Stomach (tissue), 9 donors: ENCODE results near the gene GNRHR. TPM values are rescaled to one million over a fixed set of nuclear protein-coding genes. Genes with fewer than 3 reads are reported as not detected.

Experiments
- DNase-seq, 2 donors: peaks; one replicate each; pipeline versions ENCODE4 v3.0.0 to v3.0.0-alpha.2; 2013 to 2019
- H3K27ac ChIP-seq, 5 donors: fragments of 200-600 bp in 4 of 5; sonication (generic) in 4 of 5; one replicate each; pipeline ENCODE4 v1.5.1; 2013 to 2019; ENCODE audit warnings: mild to moderate bottlenecking in 1 of 5, moderate library complexity in 1 of 5
- H3K27me3 ChIP-seq, 3 donors: fragments of 200-600 bp; sonication (generic); one replicate each; pipeline ENCODE4 v1.5.1; 2017 to 2019; ENCODE audit warnings: mixed run types in 1 of 3
- H3K36me3 ChIP-seq, 4 donors: fragments of 200-600 bp; sonication (generic); 1 replicate in 3 of 4; 2 replicates in 1 of 4; pipeline ENCODE4 v1.5.1; 2016 to 2019
- H3K4me1 ChIP-seq, 4 donors: fragments of 200-600 bp; sonication (generic); one replicate each; pipeline ENCODE4 v1.5.1; 2016 to 2019
- H3K4me3 ChIP-seq, 4 donors: fragments of 200-600 bp; sonication (generic) in 3 of 4; one replicate each; pipeline ENCODE4 v1.5.1; 2016 to 2019; ENCODE audit warnings: mild to moderate bottlenecking in 1 of 4
- H3K9me3 ChIP-seq, 4 donors: fragments of 200-600 bp; sonication (generic); one replicate each; pipeline ENCODE4 v1.5.1; 2016 to 2019
- EP300 ChIP-seq: sonication (generic); formaldehyde crosslinking; IDR thresholded peaks from one replicate; pipeline ENCODE4 v1.6.1; 2017; ENCODE audit warnings: antibody characterized with exemption
- POLR2A ChIP-seq, 4 donors: fragments of 450-650 bp; IDR thresholded peaks; one replicate each; pipeline ENCODE4 v1.6.1; 2016; ENCODE audit warnings: antibody characterized with exemption in 4 of 4, control low read depth in 2 of 4, mild to moderate bottlenecking in 1 of 4, moderate library complexity in 1 of 4
- POLR2AphosphoS5 ChIP-seq, 3 donors: sonication (generic); formaldehyde crosslinking; IDR thresholded peaks; one replicate each; pipeline ENCODE4 v1.6.1; 2016; ENCODE audit warnings: antibody characterized with exemption in 3 of 3
- WGBS, 5 donors: extraction: QIAGEN DNeasy Blood & Tissue Kit in 3 of 5; methylation state at CpG; one replicate each; pipeline versions ENCODE4 v1.1.5 to v1.1.7; 2013 to 2018; 5-methylcytosine and 5-hydroxymethylcytosine counted together
- intact Hi-C: fragments of 100-400 bp; cut with DNase I; formaldehyde crosslinking; loops from one replicate; pipeline ENCODE4 v1.15.1; 2023; ENCODE audit warnings: low total_unique reads
- polyA plus RNA-seq, 3 donors: library from polyadenylated mRNA; stranded (reverse); fragments of 200-250 nt; gene quantifications; one replicate each; pipeline ENCODE4 v1.2.3, GENCODE V29; 2013
- total RNA-seq, 5 donors: library from RNA; depleted of rRNA; stranded (reverse); fragments of >200 nt; gene quantifications; one replicate each; pipeline versions ENCODE4 v1.1.0 to v1.2.3, GENCODE V29; 2014 to 2016
- TF ChIP-seq, protein P1 (sequence below), 7 experiments: fragments of 450-650 bp in 4 of 7; fragments of 200-600 bp in 3 of 7; sonication (generic) in 3 of 7; IDR thresholded peaks; one replicate each; pipeline ENCODE4 v1.5.1; 2016 to 2019; ENCODE audit warnings: antibody characterized with exemption in 7 of 7, control low read depth in 2 of 7, mild to moderate bottlenecking in 1 of 7
- donor health status: healthy with polysubstance abuse.
- donor health status: Bipolar disorder and iron deficiency.
- donor health status: healthy.

The GNRHR gene
- total and polyA plus RNA-seq, 8 donors, result not detected

DNA sequence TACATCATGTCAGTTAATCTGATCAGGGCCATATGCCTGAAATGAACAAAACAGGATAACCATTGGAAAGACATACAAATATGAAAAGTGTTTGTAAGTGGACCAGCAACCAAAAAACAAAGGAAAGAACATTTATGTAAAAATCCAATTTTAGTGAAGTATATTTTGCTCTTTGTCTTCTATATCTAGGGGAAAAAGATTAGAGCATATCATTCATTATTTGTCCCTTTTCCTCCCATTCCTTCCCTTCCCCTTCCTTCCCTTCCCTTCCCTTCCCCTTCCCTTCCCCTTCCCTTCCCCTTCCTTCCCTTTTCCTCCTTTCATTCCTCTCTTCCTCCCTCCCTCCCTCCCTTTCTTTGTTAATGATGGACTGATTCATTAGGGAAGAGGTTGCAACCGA, 1.8 kb upstream of the GNRHR start:
- no peak for DNase-seq
- intact Hi-C loops, result no loop called here
- Histone ChIP-seq H3K4me1 (no peaks in the 10 kb centered on the region), H3K36me3 (no peaks in the 10 kb centered on the region), H3K4me3 (no peak overlapping the region), H3K27ac (no peak overlapping the region), H3K9me3 (no peaks in the 10 kb centered on the region), H3K27me3 (no peaks in the 10 kb centered on the region)
- TF ChIP-seq, protein P1, sequence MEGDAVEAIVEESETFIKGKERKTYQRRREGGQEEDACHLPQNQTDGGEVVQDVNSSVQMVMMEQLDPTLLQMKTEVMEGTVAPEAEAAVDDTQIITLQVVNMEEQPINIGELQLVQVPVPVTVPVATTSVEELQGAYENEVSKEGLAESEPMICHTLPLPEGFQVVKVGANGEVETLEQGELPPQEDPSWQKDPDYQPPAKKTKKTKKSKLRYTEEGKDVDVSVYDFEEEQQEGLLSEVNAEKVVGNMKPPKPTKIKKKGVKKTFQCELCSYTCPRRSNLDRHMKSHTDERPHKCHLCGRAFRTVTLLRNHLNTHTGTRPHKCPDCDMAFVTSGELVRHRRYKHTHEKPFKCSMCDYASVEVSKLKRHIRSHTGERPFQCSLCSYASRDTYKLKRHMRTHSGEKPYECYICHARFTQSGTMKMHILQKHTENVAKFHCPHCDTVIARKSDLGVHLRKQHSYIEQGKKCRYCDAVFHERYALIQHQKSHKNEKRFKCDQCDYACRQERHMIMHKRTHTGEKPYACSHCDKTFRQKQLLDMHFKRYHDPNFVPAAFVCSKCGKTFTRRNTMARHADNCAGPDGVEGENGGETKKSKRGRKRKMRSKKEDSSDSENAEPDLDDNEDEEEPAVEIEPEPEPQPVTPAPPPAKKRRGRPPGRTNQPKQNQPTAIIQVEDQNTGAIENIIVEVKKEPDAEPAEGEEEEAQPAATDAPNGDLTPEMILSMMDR (IDR thresholded peaks at IDR 0.05), result no peak
- TF ChIP-seq EP300, result no peak
- no peak for TF ChIP-seq POLR2AphosphoS5 (IDR thresholded peaks at IDR 0.05)
- TF ChIP-seq POLR2A (IDR thresholded peaks at IDR 0.05), result no peak
- 69 to 91% (median 83%) methylated on average over 1 of the region's 1 CpG for WGBS, 5 donors

DNA sequence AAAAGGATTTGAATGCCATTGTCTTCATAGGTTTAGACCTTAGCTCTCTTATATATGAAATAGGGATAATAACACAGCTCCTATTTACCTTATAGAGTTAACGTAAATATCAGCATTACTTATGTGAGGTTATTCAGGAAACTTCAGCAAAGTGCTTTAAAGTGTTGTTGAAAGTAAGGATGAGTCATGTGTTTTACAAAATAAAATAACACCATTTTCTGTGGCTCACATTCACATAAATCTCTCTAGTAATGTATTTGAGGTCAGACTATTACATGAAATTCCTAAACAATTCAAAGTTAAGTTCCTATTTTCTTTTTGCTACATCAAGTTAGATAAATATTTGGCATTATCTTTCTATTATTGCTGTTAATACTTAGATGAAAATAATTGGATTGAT, 2.9 kb downstream of the GNRHR start:
- intact Hi-C loops, result no loop called here
- H3K36me3 ChIP-seq, result no peaks in the 10 kb centered on the region
- H3K9me3 ChIP-seq, result no peaks in the 10 kb centered on the region
- no peak overlapping the region for H3K4me3 ChIP-seq
- WGBS, 5 donors, result 75 to 88% (median 80%) methylated on average over 1 of the region's 1 CpG
- H3K4me1 ChIP-seq, result no peaks in the 10 kb centered on the region
- TF ChIP-seq POLR2AphosphoS5 (IDR thresholded peaks at IDR 0.05), result no peak
- no peak for TF ChIP-seq EP300
- TF ChIP-seq, protein P1 (IDR thresholded peaks at IDR 0.05), result no peak
- TF ChIP-seq POLR2A (IDR thresholded peaks at IDR 0.05), result no peak
- no peak overlapping the region for H3K27ac ChIP-seq
- DNase-seq, result no peak
- no peaks in the 10 kb centered on the region for H3K27me3 ChIP-seq

DNA sequence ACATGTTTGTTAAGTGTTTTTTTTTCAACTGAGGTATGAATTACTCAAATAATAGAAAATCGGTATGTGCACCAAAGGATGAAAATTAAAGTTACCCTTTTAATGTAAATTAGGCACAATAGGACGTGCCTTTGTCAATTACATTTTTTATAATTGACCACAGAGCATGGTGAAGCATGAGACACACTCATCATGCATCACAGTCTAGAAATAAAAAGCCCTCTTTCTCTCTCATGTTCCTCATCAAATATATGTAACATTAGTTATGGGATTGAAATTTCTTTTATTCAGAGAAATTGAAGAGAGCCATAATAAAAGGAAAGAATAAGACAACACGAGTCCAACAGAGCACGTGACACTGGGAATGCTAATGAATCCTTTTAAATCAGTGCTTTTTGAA, 3.5 kb downstream of the GNRHR start:
- no peaks in the 10 kb centered on the region for H3K4me1 ChIP-seq
- H3K9me3 ChIP-seq, result no peaks in the 10 kb centered on the region
- H3K36me3 ChIP-seq, result no peaks in the 10 kb centered on the region
- no peak overlapping the region for H3K4me3 ChIP-seq
- no peak overlapping the region for H3K27ac ChIP-seq
- WGBS, 5 donors, result 86 to 93% (median 90%) methylated on average over 4 of the region's 4 CpGs
- no peak for DNase-seq
- intact Hi-C loops, result no loop called here
- TF ChIP-seq POLR2AphosphoS5 (IDR thresholded peaks at IDR 0.05) (no peak), POLR2A (IDR thresholded peaks at IDR 0.05) (no peak), EP300 (no peak)
- TF ChIP-seq, protein P1 (IDR thresholded peaks at IDR 0.05), result no peak
- H3K27me3 ChIP-seq, result no peaks in the 10 kb centered on the region

DNA sequence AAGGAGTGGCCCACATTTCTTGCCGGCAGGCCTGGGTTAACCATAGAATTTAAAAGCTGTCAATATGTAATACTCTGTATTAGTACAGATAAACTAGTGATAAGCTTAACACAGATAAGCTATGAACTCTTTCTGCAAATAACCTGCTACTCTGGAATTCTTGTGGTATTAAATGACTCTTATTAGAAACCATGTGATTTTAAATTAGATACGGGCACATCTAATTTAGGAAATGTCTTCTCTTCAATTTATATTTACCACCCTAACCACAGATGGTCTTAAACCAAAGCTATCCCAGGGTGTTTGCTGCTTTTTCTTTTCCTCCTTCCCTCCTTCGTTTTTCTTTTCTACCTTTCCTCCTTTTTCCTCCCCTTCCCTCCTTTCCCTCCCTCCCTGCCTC, 4.9 kb downstream of the GNRHR start:
- Histone ChIP-seq H3K9me3 (no peaks in the 10 kb centered on the region), H3K4me3 (no peak overlapping the region), H3K27ac (no peak overlapping the region), H3K4me1 (no peaks in the 10 kb centered on the region), H3K27me3 (no peaks in the 10 kb centered on the region), H3K36me3 (no peaks in the 10 kb centered on the region)
- 45 to 60% (median 50%) methylated on average over 3 of the region's 3 CpGs for WGBS, 5 donors
- DNase-seq, result no peak
- TF ChIP-seq POLR2AphosphoS5 (IDR thresholded peaks at IDR 0.05) (no peak), POLR2A (IDR thresholded peaks at IDR 0.05) (no peak), EP300 (no peak)
- TF ChIP-seq, protein P1 (IDR thresholded peaks at IDR 0.05), result no peak
- intact Hi-C loops, result no loop called here
